Vagina (tissue), 2 donors: ENCODE data around the gene MED14.

Experiments
- POLR2A ChIP-seq, 2 donors: fragments of 450-650 bp; IDR thresholded peaks; one replicate each; pipeline ENCODE4 v1.6.1; 2017; ENCODE audit warnings: antibody characterized with exemption in 2 of 2, mild to moderate bottlenecking in 2 of 2, moderate library complexity in 2 of 2
- POLR2AphosphoS5 ChIP-seq, 2 donors: sonication (generic); formaldehyde crosslinking; IDR thresholded peaks; one replicate each; pipeline ENCODE4 v1.9.0; 2017; ENCODE audit warnings: antibody characterized with exemption in 2 of 2, mild to moderate bottlenecking in 2 of 2, low read depth in 1 of 2; ENCODE audit not compliant: insufficient read depth in 1 of 2
- TF ChIP-seq, protein P1 (sequence below), 3 experiments: fragments of 450-650 bp in 2 of 3; fragments of 200-600 bp in 1 of 3; sonication (generic) in 1 of 3; IDR thresholded peaks; one replicate each; pipeline ENCODE4 v1.5.1; 2017 to 2019; ENCODE audit warnings: antibody characterized with exemption in 3 of 3, mild to moderate bottlenecking in 2 of 3, moderate library complexity in 2 of 3

GRCh38 chrX:40761762-40762161, 26.4 kb upstream of the MED14 start:
- TF ChIP-seq POLR2AphosphoS5 (IDR thresholded peaks at IDR 0.05; ENCODE audit: insufficient read depth in 1 of 2, low read depth in 1 of 2): no peak
- TF ChIP-seq, protein P1, sequence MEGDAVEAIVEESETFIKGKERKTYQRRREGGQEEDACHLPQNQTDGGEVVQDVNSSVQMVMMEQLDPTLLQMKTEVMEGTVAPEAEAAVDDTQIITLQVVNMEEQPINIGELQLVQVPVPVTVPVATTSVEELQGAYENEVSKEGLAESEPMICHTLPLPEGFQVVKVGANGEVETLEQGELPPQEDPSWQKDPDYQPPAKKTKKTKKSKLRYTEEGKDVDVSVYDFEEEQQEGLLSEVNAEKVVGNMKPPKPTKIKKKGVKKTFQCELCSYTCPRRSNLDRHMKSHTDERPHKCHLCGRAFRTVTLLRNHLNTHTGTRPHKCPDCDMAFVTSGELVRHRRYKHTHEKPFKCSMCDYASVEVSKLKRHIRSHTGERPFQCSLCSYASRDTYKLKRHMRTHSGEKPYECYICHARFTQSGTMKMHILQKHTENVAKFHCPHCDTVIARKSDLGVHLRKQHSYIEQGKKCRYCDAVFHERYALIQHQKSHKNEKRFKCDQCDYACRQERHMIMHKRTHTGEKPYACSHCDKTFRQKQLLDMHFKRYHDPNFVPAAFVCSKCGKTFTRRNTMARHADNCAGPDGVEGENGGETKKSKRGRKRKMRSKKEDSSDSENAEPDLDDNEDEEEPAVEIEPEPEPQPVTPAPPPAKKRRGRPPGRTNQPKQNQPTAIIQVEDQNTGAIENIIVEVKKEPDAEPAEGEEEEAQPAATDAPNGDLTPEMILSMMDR (IDR thresholded peaks at IDR 0.05): no peak
- TF ChIP-seq POLR2A (IDR thresholded peaks at IDR 0.05): no peak
